Brain microvascular endothelial cell (primary cell): ENCODE results near the gene KRT2.

Source experiments
- DNase-seq: peaks from one replicate; pipeline ENCODE4 v3.0.0-alpha.2; 2020
- H3K27ac ChIP-seq: fragments of 250-450 bp; sonication (Bioruptor Pico); 2 replicates; pipeline ENCODE4 v1.5.1; 2020; ENCODE audit warnings: mild to moderate bottlenecking, moderate library complexity
- H3K27me3 ChIP-seq: fragments of 250-450 bp; sonication (Bioruptor Pico); replicated peaks from 2 replicates; pipeline ENCODE4 v1.5.1; 2020; ENCODE audit warnings: mild to moderate bottlenecking
- H3K36me3 ChIP-seq: fragments of 250-450 bp; sonication (Bioruptor Pico); replicated peaks from 2 replicates; pipeline ENCODE4 v1.5.1; 2020; ENCODE audit warnings: mild to moderate bottlenecking
- H3K4me3 ChIP-seq: 2 replicates; pipeline ENCODE4 v1.5.1; 2011; ENCODE audit warnings: low read depth, mild to moderate bottlenecking, control low read depth, low read length, moderate library complexity
- in situ Hi-C: cut with HindIII; loops from 2 replicates; pipeline ENCODE4 v1.10.0; 2017; ENCODE audit warnings: low sequenced_read_pairs, low pct_ligation_motif_present
- TF ChIP-seq, protein P1 (sequence below): IDR thresholded peaks from 2 replicates; pipeline ENCODE4 v1.5.1; 2011; ENCODE audit warnings: low read depth, mild to moderate bottlenecking, moderate library complexity, low read length, control low read depth, inconsistent platforms; ENCODE audit errors: missing control alignments

The KRT2 gene

DNA sequence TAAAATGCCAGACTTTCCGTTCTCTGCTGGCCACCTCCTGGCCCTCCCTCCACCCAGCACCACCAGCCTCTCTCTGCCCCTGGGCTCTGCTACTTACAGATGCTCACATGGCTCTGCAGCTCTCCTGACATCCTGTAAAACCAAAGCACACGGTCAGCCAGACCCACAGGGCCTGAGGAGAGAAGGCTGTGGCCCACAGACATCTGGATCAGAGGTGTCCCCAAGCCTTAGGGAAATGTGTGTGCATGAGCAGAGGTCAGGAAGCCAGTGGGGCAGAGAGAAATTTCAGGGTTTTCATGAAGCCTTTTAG, 39.8 kb upstream of the KRT2 start:
- H3K27ac ChIP-seq: no peak overlapping the region
- no peaks in the 10 kb centered on the region for H3K36me3 ChIP-seq
- no peak for DNase-seq
- H3K27me3 ChIP-seq: peaks cover 28% of the 10 kb centered on the region
- in situ Hi-C loops: no loop called here
- TF ChIP-seq, protein P1, sequence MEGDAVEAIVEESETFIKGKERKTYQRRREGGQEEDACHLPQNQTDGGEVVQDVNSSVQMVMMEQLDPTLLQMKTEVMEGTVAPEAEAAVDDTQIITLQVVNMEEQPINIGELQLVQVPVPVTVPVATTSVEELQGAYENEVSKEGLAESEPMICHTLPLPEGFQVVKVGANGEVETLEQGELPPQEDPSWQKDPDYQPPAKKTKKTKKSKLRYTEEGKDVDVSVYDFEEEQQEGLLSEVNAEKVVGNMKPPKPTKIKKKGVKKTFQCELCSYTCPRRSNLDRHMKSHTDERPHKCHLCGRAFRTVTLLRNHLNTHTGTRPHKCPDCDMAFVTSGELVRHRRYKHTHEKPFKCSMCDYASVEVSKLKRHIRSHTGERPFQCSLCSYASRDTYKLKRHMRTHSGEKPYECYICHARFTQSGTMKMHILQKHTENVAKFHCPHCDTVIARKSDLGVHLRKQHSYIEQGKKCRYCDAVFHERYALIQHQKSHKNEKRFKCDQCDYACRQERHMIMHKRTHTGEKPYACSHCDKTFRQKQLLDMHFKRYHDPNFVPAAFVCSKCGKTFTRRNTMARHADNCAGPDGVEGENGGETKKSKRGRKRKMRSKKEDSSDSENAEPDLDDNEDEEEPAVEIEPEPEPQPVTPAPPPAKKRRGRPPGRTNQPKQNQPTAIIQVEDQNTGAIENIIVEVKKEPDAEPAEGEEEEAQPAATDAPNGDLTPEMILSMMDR: no peak
- no peak overlapping the region for H3K4me3 ChIP-seq

GRCh38 chr12:52691076-52691840, 39.2 kb upstream of the KRT2 start:
- Histone ChIP-seq H3K27ac (no peak overlapping the region), H3K27me3 (peaks cover 28% of the 10 kb centered on the region), H3K4me3 (no peak overlapping the region), H3K36me3 (no peaks in the 10 kb centered on the region)
- TF ChIP-seq, protein P1: no peak
- in situ Hi-C loops: no loop called here
- no peak for DNase-seq

GRCh38 chr12:52690351-52691075, 38.5 kb upstream of the KRT2 start:
- Histone ChIP-seq H3K27ac (no peak overlapping the region), H3K36me3 (no peaks in the 10 kb centered on the region), H3K27me3 (peaks cover 28% of the 10 kb centered on the region), H3K4me3 (no peak overlapping the region)
- in situ Hi-C loops: no loop called here
- no peak for DNase-seq
- TF ChIP-seq, protein P1: no peak

- in situ Hi-C loops: no loop called here
- Histone ChIP-seq H3K27ac (no peak overlapping the region), H3K4me3 (no peak overlapping the region), H3K27me3 (peaks cover 28% of the 10 kb centered on the region), H3K36me3 (no peaks in the 10 kb centered on the region)
- no peak for DNase-seq
- TF ChIP-seq, protein P1: no peak
Measured at GRCh38 chr12:52689936-52690335, 37.9 kb upstream of the KRT2 start.

DNA sequence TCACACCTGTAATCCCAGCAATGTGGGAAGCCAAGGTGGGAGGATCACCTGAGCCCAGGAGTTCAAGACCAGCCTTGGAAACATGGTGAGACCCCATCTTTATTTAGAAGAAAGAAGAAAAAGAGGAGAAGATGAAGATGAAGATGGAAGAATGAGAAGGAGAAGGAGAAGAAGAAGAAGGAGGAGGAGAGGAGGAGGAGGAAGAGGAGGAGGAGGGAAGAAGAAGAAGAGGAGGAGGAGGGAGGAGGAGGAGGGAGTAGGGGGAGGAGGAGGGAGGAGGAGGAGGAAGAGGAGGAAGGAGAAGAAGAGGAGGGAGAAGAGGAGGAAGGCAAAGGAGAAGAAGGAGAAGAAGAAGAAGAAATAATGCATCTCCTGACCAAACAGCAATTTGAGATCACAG, 37.2 kb upstream of the KRT2 start:
- no peaks in the 10 kb centered on the region for H3K36me3 ChIP-seq
- no peak overlapping the region for H3K4me3 ChIP-seq
- TF ChIP-seq, protein P1: no peak
- DNase-seq: no peak
- in situ Hi-C loops: no loop called here
- peaks cover 28% of the 10 kb centered on the region for H3K27me3 ChIP-seq
- H3K27ac ChIP-seq: no peak overlapping the region
